ENCODE results near the gene BICRA. TPM values are rescaled to one million over a fixed set of nuclear protein-coding genes. Genes with fewer than 3 reads are reported as not detected.

The BICRA gene
- total and polyA plus RNA-seq, 2 of the 8 experiments (the other 6 are each of a cell fraction or from before 2014, with no cell fraction given) = 1.5 to 29.2 TPM

DNA sequence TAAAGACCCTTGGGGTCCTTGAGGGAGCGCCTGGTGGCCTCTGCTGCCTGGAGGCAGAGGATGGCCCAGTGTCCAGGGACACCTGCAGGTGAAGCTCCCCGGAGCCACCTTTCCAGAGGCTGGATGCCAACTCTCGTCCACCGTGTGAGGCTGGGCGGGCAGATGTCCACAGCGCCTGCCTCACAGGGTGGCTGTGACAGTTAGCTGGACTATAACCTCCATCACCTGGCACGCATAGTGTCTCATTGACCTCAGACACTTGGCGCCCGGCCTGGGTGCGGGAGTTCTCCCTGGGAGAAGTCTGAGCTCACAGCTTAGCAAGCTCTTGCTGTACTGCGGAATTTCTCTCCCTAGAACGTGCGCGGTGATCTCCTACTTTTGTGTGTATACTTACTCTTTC is 9.8 kb downstream of the BICRA start (continued):
- TF ChIP-seq, protein P1, sequence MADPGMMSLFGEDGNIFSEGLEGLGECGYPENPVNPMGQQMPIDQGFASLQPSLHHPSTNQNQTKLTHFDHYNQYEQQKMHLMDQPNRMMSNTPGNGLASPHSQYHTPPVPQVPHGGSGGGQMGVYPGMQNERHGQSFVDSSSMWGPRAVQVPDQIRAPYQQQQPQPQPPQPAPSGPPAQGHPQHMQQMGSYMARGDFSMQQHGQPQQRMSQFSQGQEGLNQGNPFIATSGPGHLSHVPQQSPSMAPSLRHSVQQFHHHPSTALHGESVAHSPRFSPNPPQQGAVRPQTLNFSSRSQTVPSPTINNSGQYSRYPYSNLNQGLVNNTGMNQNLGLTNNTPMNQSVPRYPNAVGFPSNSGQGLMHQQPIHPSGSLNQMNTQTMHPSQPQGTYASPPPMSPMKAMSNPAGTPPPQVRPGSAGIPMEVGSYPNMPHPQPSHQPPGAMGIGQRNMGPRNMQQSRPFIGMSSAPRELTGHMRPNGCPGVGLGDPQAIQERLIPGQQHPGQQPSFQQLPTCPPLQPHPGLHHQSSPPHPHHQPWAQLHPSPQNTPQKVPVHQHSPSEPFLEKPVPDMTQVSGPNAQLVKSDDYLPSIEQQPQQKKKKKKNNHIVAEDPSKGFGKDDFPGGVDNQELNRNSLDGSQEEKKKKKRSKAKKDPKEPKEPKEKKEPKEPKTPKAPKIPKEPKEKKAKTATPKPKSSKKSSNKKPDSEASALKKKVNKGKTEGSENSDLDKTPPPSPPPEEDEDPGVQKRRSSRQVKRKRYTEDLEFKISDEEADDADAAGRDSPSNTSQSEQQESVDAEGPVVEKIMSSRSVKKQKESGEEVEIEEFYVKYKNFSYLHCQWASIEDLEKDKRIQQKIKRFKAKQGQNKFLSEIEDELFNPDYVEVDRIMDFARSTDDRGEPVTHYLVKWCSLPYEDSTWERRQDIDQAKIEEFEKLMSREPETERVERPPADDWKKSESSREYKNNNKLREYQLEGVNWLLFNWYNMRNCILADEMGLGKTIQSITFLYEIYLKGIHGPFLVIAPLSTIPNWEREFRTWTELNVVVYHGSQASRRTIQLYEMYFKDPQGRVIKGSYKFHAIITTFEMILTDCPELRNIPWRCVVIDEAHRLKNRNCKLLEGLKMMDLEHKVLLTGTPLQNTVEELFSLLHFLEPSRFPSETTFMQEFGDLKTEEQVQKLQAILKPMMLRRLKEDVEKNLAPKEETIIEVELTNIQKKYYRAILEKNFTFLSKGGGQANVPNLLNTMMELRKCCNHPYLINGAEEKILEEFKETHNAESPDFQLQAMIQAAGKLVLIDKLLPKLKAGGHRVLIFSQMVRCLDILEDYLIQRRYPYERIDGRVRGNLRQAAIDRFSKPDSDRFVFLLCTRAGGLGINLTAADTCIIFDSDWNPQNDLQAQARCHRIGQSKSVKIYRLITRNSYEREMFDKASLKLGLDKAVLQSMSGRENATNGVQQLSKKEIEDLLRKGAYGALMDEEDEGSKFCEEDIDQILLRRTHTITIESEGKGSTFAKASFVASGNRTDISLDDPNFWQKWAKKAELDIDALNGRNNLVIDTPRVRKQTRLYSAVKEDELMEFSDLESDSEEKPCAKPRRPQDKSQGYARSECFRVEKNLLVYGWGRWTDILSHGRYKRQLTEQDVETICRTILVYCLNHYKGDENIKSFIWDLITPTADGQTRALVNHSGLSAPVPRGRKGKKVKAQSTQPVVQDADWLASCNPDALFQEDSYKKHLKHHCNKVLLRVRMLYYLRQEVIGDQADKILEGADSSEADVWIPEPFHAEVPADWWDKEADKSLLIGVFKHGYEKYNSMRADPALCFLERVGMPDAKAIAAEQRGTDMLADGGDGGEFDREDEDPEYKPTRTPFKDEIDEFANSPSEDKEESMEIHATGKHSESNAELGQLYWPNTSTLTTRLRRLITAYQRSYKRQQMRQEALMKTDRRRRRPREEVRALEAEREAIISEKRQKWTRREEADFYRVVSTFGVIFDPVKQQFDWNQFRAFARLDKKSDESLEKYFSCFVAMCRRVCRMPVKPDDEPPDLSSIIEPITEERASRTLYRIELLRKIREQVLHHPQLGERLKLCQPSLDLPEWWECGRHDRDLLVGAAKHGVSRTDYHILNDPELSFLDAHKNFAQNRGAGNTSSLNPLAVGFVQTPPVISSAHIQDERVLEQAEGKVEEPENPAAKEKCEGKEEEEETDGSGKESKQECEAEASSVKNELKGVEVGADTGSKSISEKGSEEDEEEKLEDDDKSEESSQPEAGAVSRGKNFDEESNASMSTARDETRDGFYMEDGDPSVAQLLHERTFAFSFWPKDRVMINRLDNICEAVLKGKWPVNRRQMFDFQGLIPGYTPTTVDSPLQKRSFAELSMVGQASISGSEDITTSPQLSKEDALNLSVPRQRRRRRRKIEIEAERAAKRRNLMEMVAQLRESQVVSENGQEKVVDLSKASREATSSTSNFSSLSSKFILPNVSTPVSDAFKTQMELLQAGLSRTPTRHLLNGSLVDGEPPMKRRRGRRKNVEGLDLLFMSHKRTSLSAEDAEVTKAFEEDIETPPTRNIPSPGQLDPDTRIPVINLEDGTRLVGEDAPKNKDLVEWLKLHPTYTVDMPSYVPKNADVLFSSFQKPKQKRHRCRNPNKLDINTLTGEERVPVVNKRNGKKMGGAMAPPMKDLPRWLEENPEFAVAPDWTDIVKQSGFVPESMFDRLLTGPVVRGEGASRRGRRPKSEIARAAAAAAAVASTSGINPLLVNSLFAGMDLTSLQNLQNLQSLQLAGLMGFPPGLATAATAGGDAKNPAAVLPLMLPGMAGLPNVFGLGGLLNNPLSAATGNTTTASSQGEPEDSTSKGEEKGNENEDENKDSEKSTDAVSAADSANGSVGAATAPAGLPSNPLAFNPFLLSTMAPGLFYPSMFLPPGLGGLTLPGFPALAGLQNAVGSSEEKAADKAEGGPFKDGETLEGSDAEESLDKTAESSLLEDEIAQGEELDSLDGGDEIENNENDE (IDR thresholded peaks at IDR 0.05; ENCODE audit: insufficient replicate concordance, low read length) = no peak
- TF ChIP-seq SP1 (IDR thresholded peaks at IDR 0.05; ENCODE audit: low read depth, low read length) (no peak), TCF12 (IDR thresholded peaks at IDR 0.05; ENCODE audit: low read depth, low read length) (no peak), POU5F1 (IDR thresholded peaks at IDR 0.05; ENCODE audit: low read depth, low read length) (no peak), SIRT6 (IDR thresholded peaks at IDR 0.05; ENCODE audit: low read length) (no peak), RXRA (IDR thresholded peaks at IDR 0.05; ENCODE audit: insufficient read depth, low read depth, low read length) (no peak), JUN (IDR thresholded peaks at IDR 0.05; ENCODE audit: low read depth, low read length) (no peak), SIN3A (conservative IDR thresholded peaks at IDR 0.05 in 1 of 2, IDR thresholded peaks at IDR 0.05 in 1 of 2; ENCODE audit: low read depth in 1 of 2, low read length in 2 of 2) (no peak), EP300 (IDR thresholded peaks at IDR 0.05; ENCODE audit: borderline replicate concordance in 1 of 2, low read depth in 2 of 2, low read length in 2 of 2) (no peak), TEAD4 (IDR thresholded peaks at IDR 0.05; ENCODE audit: low read depth, low read length) (no peak), MAFK (IDR thresholded peaks at IDR 0.05; ENCODE audit: low read depth, low read length) (no peak)

Measured in H1 (cell line).